Endothelial cell of umbilical vein (primary cell): Measurements from ENCODE around the gene ELMO1. TPM values are rescaled to one million over a fixed set of nuclear protein-coding genes. Genes with fewer than 3 reads are reported as not detected.

Source experiments
- BruUV-seq: library from RNA; stranded (reverse); fragments of 400-500 nt; replicated peaks from 2 replicates; lab custom pipeline; 2021; lab: Mats Ljungman, UMichigan
- CTCF ChIA-PET: fragments of 300-600, 350-600 bp; sonication (Branson Sonifier 250); formaldehyde crosslinking; loops from one replicate; lab custom pipeline; 2021; ENCODE audit warnings: antibody characterized with exemption, inconsistent platforms; lab: Charles Lee
- POLR2A ChIA-PET: fragments of 300-600, 350-600 bp; sonication (Branson Sonifier 250); formaldehyde crosslinking; loops from one replicate; lab custom pipeline; 2021; ENCODE audit warnings: antibody characterized with exemption, inconsistent platforms; lab: Charles Lee
- DNase-seq: peaks from one replicate; pipeline ENCODE4 v3.0.0-alpha.2; 2011; ENCODE audit warnings: low read depth, low spot score
- FAIRE-seq: peaks from 2 replicates; lab custom pipeline; 2011; peaks lifted over from hg19 to GRCh38; lab: Jason Lieb, UNC
- H2AFZ ChIP-seq: 2 replicates; pipeline ENCODE4 v1.6.0; 2012; ENCODE audit warnings: low read depth, low read length, control low read depth, inconsistent platforms
- H3K27ac ChIP-seq: 2 replicates; pipeline ENCODE4 v1.5.1; 2011; ENCODE audit warnings: low read depth, mild to moderate bottlenecking, control low read depth, low read length, moderate library complexity; ENCODE audit not compliant: insufficient read depth
- H3K27me3 ChIP-seq, 2 experiments: 2 replicates each; pipeline versions ENCODE4 v1.6.0 to v1.6.1; 2011; ENCODE audit warnings: low read length in 2 of 2, mixed read lengths in 1 of 2; ENCODE audit not compliant: control insufficient read depth in 2 of 2, insufficient read depth in 2 of 2
- H3K36me3 ChIP-seq, 2 experiments: 2 replicates in 1 of 2; 3 replicates in 1 of 2; pipeline ENCODE4 v1.5.1; 2011; ENCODE audit warnings: low read length in 2 of 2, mild to moderate bottlenecking in 1 of 2, moderate library complexity in 1 of 2; ENCODE audit not compliant: control insufficient read depth in 2 of 2, insufficient read depth in 2 of 2; ENCODE audit errors: extremely low read depth in 1 of 2
- H3K4me1 ChIP-seq: 3 replicates; pipeline ENCODE4 v1.5.1; 2011; ENCODE audit warnings: mild to moderate bottlenecking, low read length; ENCODE audit not compliant: control insufficient read depth, insufficient read depth; ENCODE audit errors: extremely low read depth
- H3K4me2 ChIP-seq: 2 replicates; pipeline ENCODE4 v1.6.1; 2011; ENCODE audit warnings: low read length, control low read depth, mixed read lengths; ENCODE audit not compliant: insufficient read depth
- H3K4me3 ChIP-seq, 3 experiments: fragments of 200-600 bp in 1 of 3; sonication (generic), shearing (Covaris generic) in 1 of 3; replicated peaks in 1 of 3; 2 replicates each; pipeline ENCODE4 v1.5.1; 2011 to 2016; ENCODE audit warnings: control low read depth in 3 of 3, low read length in 3 of 3, mild to moderate bottlenecking in 2 of 3, inconsistent platforms in 1 of 3, low read depth in 1 of 3, moderate library complexity in 1 of 3; ENCODE audit not compliant: insufficient read depth in 1 of 3
- H3K79me2 ChIP-seq: 2 replicates; pipeline ENCODE4 v1.6.0; 2012; ENCODE audit warnings: low read length, inconsistent platforms; ENCODE audit not compliant: control insufficient read depth, insufficient read depth
- H3K9ac ChIP-seq: replicated peaks from 2 replicates; pipeline ENCODE3; 2011; ENCODE audit warnings: low read length, control low read depth; ENCODE audit not compliant: insufficient read depth; ENCODE audit errors: extremely low read depth
- H3K9me1 ChIP-seq: replicated peaks from 3 replicates; pipeline ENCODE4 v1.6.0; 2011; ENCODE audit warnings: mild to moderate bottlenecking, low read length; ENCODE audit not compliant: control insufficient read depth, insufficient read depth; ENCODE audit errors: extremely low read depth
- H3K9me3 ChIP-seq: replicated peaks from 2 replicates; pipeline ENCODE4 v1.5.1; 2012; ENCODE audit warnings: low read length, inconsistent platforms; ENCODE audit not compliant: control insufficient read depth, insufficient read depth
- H4K20me1 ChIP-seq: replicated peaks from 2 replicates; pipeline ENCODE3; 2011; ENCODE audit warnings: mild to moderate bottlenecking, low read length; ENCODE audit not compliant: control insufficient read depth, insufficient read depth; ENCODE audit errors: extremely low read depth
- EZH2 ChIP-seq: IDR thresholded peaks from 2 replicates; pipeline ENCODE4 v1.6.1; 2012; ENCODE audit warnings: borderline replicate concordance, low read depth, mild to moderate bottlenecking, moderate library complexity, low read length, inconsistent platforms; ENCODE audit not compliant: severe bottlenecking
- FOS ChIP-seq: IDR thresholded peaks from 2 replicates; pipeline ENCODE4 v1.6.1; 2011; ENCODE audit warnings: mild to moderate bottlenecking, low read length, moderate library complexity, borderline replicate concordance; ENCODE audit not compliant: insufficient read depth
- GATA2 ChIP-seq: IDR thresholded peaks from 2 replicates; pipeline ENCODE4 v1.7.0; 2011; ENCODE audit warnings: low read depth, mild to moderate bottlenecking, moderate library complexity, mixed read lengths, low read length; ENCODE audit not compliant: insufficient read length, insufficient read depth
- JUN ChIP-seq: IDR thresholded peaks from 2 replicates; pipeline ENCODE4 v1.6.1; 2011; ENCODE audit warnings: borderline replicate concordance, low read depth; ENCODE audit not compliant: insufficient read length, insufficient read depth
- MYC ChIP-seq: IDR thresholded peaks from one replicate; pipeline ENCODE4 v1.6.1; 2011; ENCODE audit warnings: mild to moderate bottlenecking, low read depth, low read length
- POLR2A ChIP-seq: IDR thresholded peaks from 2 replicates; pipeline ENCODE4 v1.6.1; 2012; ENCODE audit warnings: low read depth, mild to moderate bottlenecking, control low read depth, low read length
- POLR2AphosphoS5 ChIP-seq: IDR thresholded peaks from 2 replicates; pipeline ENCODE4 v1.6.1; 2012; ENCODE audit warnings: low read depth, mild to moderate bottlenecking, control low read depth, low read length, moderate library complexity; ENCODE audit not compliant: insufficient read depth
- dilution Hi-C: fragments of 300-500 bp; cut with MboI; formaldehyde crosslinking; loops from one replicate; pipeline ENCODE4 v1.15.0; 2019; ENCODE audit warnings: low sequenced_read_pairs; ENCODE audit not compliant: extremely low pct_ligation_motif_present
- intact Hi-C: fragments of 100-400 bp; cut with micrococcal nuclease; formaldehyde crosslinking; loops from one replicate; pipeline ENCODE4 v1.10.0; 2022
- polyA plus RNA-seq, 4 experiments: library from polyadenylated mRNA; depleted of rRNA in 3 of 4; stranded (reverse) in 3 of 4; unstranded in 1 of 4; fragments of >200 nt; gene quantifications; 2 replicates each; pipeline versions ENCODE4 v1.2.1 to v1.2.3, GENCODE V29; 2011 to 2012; ENCODE audit warnings: missing spikeins in 1 of 4
- total RNA-seq: library from RNA; stranded (reverse); gene quantifications from 2 replicates; pipeline ENCODE4 v1.2.3, GENCODE V29; 2021
- TF ChIP-seq, protein P1 (sequence below): IDR thresholded peaks from 2 replicates; pipeline ENCODE4 v1.6.1; 2011; ENCODE audit not compliant: insufficient read depth, insufficient read length
- TF ChIP-seq, protein P2 (sequence below), 2 donors: IDR thresholded peaks; 1 replicate in 1 of 2; 2 replicates in 1 of 2; pipeline ENCODE4 v1.5.1; 2011; ENCODE audit warnings: low read length in 2 of 2, mild to moderate bottlenecking in 2 of 2, moderate library complexity in 2 of 2, control low read depth in 1 of 2, inconsistent platforms in 1 of 2, low read depth in 1 of 2; ENCODE audit not compliant: insufficient read depth in 1 of 2; ENCODE audit errors: extremely low read depth in 1 of 2

The ELMO1 gene
- total and polyA plus RNA-seq, 2 donors (not counting 3 experiments of a cell fraction or from before 2014, with no cell fraction given) = 17.0 to 30.6 TPM

DNA sequence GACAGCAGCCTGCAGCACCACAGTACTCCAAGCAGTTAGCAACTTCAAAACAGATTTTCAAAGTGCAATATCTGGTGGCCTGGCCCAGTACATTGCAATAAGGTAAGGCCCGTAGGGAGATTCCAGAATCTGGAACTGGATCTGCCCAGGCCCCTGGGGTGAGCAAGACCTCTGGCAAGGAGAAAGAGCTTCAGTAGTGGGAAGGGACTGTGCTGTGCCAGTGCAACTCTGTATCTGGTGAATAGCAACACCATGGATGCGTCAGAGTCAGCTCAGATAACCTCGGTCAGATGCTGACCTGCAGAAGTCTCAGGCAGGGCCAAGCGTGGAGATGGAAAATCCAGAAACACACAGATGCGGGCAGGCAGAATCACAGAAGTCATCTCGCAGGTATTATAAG is 30.3 kb downstream of the ELMO1 start:
- Histone ChIP-seq H3K9me1 (no peaks in the 10 kb centered on the region), H3K79me2 (no peaks in the 10 kb centered on the region), H3K27me3 (no peaks in the 10 kb centered on the region), H3K36me3 (no peaks in the 10 kb centered on the region), H2AFZ (no peak overlapping the region), H3K9me3 (no peaks in the 10 kb centered on the region), H3K4me3 (no peak overlapping the region), H3K9ac (no peak overlapping the region), H3K27ac (no peak overlapping the region), H3K4me1 (no peaks in the 10 kb centered on the region), H3K4me2 (no peak overlapping the region), H4K20me1 (no peaks in the 10 kb centered on the region)
- BruUV-seq = no TSS peak
- dilution Hi-C loops (no loop called here), intact Hi-C loops (no loop called here)
- POLR2A ChIA-PET = no interaction called here
- DNase-seq (no peak), FAIRE-seq (no peak)
- no peak for TF ChIP-seq GATA2
- TF ChIP-seq FOS = no peak
- TF ChIP-seq, protein P1, sequence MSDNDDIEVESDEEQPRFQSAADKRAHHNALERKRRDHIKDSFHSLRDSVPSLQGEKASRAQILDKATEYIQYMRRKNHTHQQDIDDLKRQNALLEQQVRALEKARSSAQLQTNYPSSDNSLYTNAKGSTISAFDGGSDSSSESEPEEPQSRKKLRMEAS = no peak
- no peak for TF ChIP-seq POLR2A
- no peak for TF ChIP-seq MYC
- TF ChIP-seq EZH2 = no peak
- TF ChIP-seq, protein P2, sequence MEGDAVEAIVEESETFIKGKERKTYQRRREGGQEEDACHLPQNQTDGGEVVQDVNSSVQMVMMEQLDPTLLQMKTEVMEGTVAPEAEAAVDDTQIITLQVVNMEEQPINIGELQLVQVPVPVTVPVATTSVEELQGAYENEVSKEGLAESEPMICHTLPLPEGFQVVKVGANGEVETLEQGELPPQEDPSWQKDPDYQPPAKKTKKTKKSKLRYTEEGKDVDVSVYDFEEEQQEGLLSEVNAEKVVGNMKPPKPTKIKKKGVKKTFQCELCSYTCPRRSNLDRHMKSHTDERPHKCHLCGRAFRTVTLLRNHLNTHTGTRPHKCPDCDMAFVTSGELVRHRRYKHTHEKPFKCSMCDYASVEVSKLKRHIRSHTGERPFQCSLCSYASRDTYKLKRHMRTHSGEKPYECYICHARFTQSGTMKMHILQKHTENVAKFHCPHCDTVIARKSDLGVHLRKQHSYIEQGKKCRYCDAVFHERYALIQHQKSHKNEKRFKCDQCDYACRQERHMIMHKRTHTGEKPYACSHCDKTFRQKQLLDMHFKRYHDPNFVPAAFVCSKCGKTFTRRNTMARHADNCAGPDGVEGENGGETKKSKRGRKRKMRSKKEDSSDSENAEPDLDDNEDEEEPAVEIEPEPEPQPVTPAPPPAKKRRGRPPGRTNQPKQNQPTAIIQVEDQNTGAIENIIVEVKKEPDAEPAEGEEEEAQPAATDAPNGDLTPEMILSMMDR (IDR thresholded peaks at IDR 0.05; ENCODE audit: extremely low read depth in 1 of 2, insufficient read depth in 1 of 2, low read depth in 1 of 2, low read length in 2 of 2) = no peak
- TF ChIP-seq POLR2AphosphoS5 = no peak
- TF ChIP-seq JUN = no peak
- CTCF ChIA-PET = interaction anchor here (0.8 to 0.9 kb wide), 3 partner anchors 12 to 22 kb away, joined by 3 read pairs; no protein-coding TSS in a partner anchor
